HL-60 (cell line): ENCODE data around the gene ZNF575.

Experiments used
- CTCF ChIP-seq: IDR thresholded peaks from one replicate; pipeline ENCODE4 v1.5.1; 2011; ENCODE audit warnings: low read length, control low read depth, inconsistent platforms; ENCODE audit not compliant: insufficient read depth
- GABPA ChIP-seq: IDR thresholded peaks from 2 replicates; pipeline ENCODE4 v1.6.1; 2012; ENCODE audit warnings: low read depth
- POLR2AphosphoS5 ChIP-seq: IDR thresholded peaks from 2 replicates; pipeline ENCODE4 v1.6.1; 2012; ENCODE audit warnings: low read depth
- TF ChIP-seq, protein P1 (sequence below): IDR thresholded peaks from 2 replicates; pipeline ENCODE4 v1.6.1; 2012; ENCODE audit warnings: low read depth; ENCODE audit not compliant: insufficient replicate concordance

- TF ChIP-seq CTCF (no peak), POLR2AphosphoS5 (no peak), GABPA (no peak)
- TF ChIP-seq, protein P1, sequence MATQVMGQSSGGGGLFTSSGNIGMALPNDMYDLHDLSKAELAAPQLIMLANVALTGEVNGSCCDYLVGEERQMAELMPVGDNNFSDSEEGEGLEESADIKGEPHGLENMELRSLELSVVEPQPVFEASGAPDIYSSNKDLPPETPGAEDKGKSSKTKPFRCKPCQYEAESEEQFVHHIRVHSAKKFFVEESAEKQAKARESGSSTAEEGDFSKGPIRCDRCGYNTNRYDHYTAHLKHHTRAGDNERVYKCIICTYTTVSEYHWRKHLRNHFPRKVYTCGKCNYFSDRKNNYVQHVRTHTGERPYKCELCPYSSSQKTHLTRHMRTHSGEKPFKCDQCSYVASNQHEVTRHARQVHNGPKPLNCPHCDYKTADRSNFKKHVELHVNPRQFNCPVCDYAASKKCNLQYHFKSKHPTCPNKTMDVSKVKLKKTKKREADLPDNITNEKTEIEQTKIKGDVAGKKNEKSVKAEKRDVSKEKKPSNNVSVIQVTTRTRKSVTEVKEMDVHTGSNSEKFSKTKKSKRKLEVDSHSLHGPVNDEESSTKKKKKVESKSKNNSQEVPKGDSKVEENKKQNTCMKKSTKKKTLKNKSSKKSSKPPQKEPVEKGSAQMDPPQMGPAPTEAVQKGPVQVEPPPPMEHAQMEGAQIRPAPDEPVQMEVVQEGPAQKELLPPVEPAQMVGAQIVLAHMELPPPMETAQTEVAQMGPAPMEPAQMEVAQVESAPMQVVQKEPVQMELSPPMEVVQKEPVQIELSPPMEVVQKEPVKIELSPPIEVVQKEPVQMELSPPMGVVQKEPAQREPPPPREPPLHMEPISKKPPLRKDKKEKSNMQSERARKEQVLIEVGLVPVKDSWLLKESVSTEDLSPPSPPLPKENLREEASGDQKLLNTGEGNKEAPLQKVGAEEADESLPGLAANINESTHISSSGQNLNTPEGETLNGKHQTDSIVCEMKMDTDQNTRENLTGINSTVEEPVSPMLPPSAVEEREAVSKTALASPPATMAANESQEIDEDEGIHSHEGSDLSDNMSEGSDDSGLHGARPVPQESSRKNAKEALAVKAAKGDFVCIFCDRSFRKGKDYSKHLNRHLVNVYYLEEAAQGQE = no peak
Observed at GRCh38 chr19:43507880-43508279, 25.1 kb upstream of the ZNF575 start.
